GM19240 (cell line): ENCODE results near the gene SLC35F6.
"Not testable (repeated sequence)": the region's sequence is repeated elsewhere in the genome, so short reads cannot be mapped to it uniquely, and the experiment has no call there.

Source experiments
- DNase-seq: peaks from one replicate; pipeline ENCODE4 v3.0.0; 2011; ENCODE audit warnings: low spot score; ENCODE audit not compliant: insufficient read length

Gene SLC35F6

GRCh38 chr2:26782876-26783704, 19.0 kb downstream of the SLC35F6 start:
- DNase-seq = no peak

DNA sequence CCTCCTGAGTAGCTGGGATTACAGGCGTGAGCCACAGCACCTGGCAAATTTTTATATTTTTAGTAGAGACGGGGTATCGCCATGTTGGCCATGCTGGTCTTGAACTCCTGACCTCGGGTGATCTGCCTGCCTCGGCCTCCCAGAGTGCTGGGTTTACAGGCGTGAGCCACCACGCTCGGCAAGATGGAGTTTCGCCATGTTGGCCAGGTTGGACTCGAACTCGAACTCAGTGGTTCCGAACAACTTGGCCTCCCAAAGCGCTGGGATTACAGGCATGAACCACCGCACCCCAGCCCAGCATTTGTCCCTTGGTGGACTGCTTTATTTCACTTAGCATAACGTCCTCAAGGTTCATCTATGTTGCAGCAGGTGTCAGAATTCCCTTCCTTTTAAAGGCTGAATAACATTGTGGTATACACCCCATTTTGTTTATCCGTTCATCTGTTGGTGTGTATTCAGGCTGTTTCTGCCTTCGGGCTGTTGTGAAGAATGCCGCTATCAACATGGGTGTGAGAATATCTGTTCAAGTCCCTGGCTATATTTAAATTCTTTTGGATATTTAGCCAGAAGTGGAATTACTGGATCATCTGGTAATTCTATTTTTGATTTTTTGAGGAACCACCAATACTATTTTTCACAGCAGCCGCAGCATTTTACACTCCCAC, 20.6 kb downstream of the SLC35F6 start:
- no peak for DNase-seq

GRCh38 chr2:26785431-26786206, 21.5 kb downstream of the SLC35F6 start, which contains the start of gene CENPA:
CENPA (plus strand) TSS chr2:26786056; CDS start chr2:26786197, 141 bp downstream.
- DNase-seq = peak; percentile 99

GRCh38 chr2:26786207-26787028, 22.3 kb downstream of the SLC35F6 start:
- no peak for DNase-seq

DNA sequence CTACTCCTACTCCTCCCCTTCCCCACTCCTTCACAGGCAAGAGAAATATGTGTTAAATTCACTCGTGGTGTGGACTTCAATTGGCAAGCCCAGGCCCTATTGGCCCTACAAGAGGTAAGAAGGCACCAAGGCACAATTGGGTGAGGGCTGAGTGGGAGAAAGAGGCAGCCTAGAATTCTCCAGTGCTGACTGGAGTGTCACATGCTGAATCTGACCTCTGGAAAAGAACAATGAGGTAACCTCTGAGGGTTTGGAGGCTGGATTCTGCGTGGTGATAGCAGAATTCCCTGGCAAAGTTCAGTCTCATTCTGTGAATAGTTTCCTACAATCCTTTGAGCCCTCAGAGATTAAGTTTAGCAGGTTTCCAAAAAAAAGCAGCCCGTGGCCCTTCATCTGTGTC, 28.6 kb downstream of the SLC35F6 start:
- DNase-seq = no peak

GRCh38 chr2:26793518-26793917, 29.4 kb downstream of the SLC35F6 start:
- DNase-seq = no peak

DNA sequence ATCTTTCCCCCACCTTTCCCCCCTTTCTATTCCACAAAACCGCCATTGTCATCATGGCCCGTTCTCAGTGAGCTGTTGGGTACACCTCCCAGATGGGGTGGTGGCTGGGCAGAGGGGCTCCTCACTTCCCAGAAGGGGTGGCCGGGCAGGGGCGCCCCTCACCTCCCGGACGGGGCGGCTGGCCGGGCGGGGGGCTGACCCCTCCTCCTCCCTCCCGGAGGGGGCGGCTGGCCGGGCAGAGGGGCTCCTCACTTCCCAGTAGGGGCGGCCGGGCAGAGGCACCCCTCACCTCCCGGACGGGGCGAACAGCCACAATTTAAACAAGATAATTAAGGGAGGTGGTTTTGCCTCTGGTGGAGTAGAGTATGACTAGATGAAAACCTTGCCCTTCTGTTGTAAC, 31.1 kb downstream of the SLC35F6 start:
- not testable (repeated sequence) for DNase-seq

- no peak for DNase-seq
These were observed 37.2 kb downstream of the SLC35F6 start for GRCh38 chr2:26801328-26801727.

GRCh38 chr2:26801796-26802195, 37.7 kb downstream of the SLC35F6 start:
- DNase-seq = no peak

GRCh38 chr2:26805241-26805676, 41.2 kb downstream of the SLC35F6 start:
- no peak for DNase-seq

- DNase-seq = no peak
These were observed 43.8 kb downstream of the SLC35F6 start for GRCh38 chr2:26807788-26808460.

- DNase-seq = no peak
These were observed 45.1 kb downstream of the SLC35F6 start for GRCh38 chr2:26809211-26809610.

- no peak for DNase-seq
These were observed 45.9 kb downstream of the SLC35F6 start for GRCh38 chr2:26809876-26810577.

DNA sequence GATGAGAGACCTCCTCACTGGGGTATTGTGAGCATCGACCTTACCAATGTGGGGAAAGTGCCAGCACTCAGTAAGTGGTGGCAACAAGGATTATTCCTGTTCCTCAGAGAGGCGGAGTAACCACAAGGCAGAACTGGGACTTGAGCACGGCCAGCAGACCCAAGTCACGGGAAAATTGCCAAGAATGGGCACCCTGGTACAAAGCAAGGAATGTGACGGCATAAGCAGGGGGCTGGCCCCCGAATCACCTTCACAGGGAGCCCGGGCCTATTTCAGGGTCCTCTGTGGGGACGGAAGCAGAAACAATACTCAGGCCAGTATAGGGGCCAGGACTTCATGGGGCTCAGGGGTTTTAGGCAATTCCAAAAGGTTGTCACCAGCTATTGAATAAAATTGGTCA, 47.2 kb downstream of the SLC35F6 start:
- no peak for DNase-seq

GRCh38 chr2:26811791-26812694, 48.0 kb downstream of the SLC35F6 start:
- no peak for DNase-seq

- no peak for DNase-seq
These were observed 48.6 kb downstream of the SLC35F6 start for GRCh38 chr2:26812731-26813130.

GRCh38 chr2:26814072-26814765, 50.1 kb downstream of the SLC35F6 start:
- not testable (repeated sequence) for DNase-seq

GRCh38 chr2:26816893-26817292, 52.8 kb downstream of the SLC35F6 start:
- no peak for DNase-seq
